GM18519 (cell line): Measurements from ENCODE around the gene TJP1.
"Not testable (repeated sequence)": the region's sequence is repeated elsewhere in the genome, so short reads cannot be mapped to it uniquely, and the experiment has no call there.

Experiments used
- ATAC-seq: cut with Tn5 transposase; IDR thresholded peaks from one replicate; pipeline ENCODE4 v1.9.1; 2021; ENCODE audit warnings: mild to moderate bottlenecking, moderate library complexity; ENCODE audit not compliant: unreplicated experiment, low FRiP score

Gene TJP1

DNA sequence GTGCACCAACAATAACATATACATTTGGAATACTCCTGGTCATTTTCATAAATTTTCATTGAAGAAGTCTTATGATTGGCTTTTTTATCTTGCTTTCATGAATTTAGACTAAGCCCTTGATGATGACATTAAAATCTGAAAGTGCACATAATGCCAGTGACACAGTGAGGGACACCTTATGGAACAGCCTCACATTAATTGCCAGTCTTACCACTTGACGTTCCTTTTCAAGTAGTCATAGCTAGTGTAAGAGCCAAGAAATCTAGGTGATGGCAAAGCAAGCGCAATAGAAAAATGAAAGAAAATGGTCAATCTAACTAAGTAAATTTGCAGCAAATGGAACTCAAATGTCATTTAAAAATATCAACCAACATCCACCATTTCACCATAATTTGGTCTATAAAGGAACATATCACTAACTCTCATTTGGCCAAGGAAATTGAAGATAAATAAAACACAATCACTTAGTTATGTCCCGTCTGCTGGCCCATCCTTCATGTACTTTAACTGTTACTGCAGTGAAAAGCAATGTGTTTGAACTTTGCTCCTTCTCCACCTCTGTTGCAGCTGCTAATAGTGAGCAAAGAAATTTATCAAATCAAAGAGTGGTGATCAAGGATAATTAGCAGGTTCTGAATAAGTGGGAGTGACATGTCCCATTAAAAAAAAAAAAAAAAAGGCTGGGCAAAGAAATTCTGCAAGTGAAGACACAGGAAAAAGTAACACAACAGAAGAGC, 110.0 kb downstream of the TJP1 start:
- no peak for ATAC-seq

DNA sequence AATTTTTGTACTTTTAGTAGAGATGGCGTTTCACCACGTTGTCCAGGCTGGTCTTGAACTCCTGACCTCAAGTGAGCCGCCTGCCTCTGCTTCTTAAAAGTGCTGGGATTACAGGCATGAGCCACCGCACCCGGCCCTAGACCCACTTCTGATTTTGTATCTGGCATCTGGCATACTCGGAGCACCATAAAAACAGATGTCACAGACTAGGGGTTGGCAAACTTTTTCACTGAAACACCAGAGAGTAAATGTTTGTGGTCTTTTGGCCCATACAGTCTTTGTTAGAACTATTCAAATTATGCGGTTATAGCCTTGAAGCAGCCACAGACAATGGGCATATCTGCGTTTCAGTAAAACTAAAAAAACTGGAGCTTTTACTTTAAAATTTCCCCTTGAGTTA, 110.7 kb downstream of the TJP1 start:
- no peak for ATAC-seq

DNA sequence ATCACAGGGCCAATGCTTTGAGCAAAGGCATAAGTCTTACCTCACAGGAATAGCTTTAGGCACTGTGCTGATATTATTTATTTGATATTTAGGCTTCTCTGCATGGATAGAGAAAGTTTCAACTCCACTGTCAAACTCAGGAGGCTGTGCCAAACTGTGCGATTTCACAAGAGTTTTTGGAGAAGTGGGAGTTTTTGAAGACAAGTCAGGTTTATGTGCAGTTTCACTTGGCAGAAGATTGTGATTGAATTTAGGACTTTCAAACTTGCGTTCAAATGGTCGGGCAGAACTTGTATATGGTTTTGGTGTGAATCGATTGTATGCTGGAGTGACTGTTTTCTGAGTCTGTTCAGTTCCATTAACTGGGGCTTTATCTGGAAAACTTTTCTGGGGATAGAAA, 113.7 kb downstream of the TJP1 start:
- ATAC-seq: no peak

DNA sequence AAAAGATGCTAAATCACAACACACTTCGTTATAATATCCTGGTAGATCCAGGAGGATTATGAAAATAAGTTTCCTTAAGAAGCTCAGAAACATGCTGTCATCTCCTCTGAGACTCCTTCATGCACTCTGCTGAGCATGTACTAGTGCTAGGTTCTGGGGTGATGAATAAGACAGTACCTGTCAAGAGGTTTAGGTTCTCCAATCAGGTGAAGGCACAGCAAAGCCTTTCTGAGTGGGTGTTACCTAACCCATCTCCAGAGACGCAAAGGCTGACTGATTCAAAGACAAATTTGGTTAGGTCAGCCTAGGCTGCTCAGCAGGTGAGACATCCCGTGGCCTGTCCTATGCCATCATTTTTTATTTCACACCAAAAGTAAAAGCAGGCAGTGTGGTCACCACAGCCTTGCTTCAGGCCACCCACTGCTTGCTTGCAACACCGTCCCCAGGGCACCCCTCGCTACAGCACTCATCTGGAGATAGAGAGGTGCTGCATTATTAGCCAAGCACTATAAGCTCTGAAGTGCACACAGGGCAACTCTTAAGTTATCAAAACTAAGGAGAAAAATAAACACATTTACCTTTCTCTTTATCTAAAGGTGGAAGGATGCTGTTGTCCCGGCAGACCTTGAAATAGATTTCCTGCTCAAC, 117.2 kb downstream of the TJP1 start:
- ATAC-seq: no peak

DNA sequence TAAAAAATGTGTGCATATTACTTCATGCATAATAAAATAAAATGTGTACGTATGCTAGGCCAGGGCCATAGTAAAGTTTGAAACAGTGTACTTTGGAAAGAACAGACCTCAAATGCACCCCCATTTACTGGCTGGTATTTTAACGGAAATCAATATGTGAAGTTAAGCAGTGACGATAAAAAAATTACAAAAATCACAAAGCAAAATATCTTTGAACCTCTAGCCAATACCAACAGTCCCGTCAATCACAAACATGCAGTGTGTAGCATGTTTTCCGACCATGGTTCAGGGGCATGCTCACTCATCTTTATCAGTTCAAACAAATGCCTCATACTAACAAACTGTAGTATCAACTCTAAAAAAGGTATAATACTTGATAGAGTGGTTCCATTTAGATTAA, 121.1 kb downstream of the TJP1 start:
- ATAC-seq: no peak

DNA sequence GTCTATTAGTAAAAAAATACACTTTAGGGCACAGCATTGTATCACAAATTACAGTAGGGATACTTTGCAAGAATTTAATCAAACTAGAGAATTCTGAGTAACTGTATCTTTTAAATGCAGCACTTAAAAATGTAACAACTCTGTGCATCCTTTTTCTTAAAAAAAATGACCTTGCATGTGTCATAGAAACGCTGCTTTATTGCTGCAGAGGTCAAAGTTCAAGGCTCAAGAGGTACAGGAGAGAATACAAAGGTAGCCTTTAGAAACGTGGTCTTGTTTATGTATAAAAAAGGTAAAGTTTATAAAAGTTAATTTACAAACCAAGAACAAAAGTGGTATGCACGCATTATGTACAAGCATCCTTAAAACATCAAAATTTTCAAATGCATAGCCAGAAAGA, 122.0 kb downstream of the TJP1 start:
- ATAC-seq: no peak

DNA sequence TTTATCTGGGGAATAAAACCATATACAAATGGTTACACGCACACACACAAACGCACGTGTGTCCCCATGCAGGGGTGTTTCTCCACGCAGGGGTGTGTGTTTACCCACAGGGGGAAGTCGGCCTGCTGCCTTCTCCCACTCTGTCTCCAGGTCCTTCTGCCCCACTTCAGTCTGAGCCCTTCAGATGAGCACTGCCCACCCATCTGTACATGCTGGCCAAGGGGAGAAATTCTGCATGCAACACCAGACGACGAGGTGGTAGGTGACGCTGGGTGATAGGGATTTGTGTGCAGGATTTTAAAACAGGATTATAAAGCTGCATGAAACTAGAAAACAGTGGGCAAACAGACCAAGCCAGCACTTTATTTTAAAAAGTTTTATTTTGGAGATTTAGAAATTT, 122.5 kb downstream of the TJP1 start:
- no peak for ATAC-seq

DNA sequence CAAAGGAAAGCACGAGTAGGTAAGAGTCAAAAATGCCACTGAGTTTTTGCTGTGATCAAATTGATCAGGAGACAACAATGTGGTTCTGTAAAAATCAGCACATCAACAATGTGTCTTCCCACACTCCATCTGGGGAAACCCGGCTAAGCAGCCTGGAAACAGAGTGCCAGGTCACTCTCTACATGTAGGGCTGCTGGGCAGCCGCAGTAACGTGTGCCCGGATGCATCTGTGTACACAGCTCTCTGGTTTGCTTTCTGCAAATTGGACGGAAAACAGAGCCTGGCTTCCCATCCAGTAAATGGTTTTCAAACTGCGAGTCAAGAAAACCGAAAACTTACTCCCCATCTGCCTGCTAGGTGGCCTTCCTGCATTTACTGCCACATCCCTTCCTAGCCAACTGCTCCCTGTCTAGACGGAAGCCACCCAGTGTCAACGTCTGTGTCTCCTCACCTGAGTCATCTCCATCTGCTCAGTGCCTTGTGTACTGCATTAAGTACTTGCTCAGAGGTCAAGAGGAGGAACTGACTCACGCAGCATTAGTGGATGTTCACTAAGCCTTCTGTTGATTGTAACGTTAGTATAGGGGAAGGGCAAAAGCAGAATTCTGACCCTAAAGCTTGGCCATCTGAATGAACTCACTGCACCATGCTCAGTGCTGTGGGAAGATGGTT, 124.1 kb downstream of the TJP1 start:
- ATAC-seq: no peak

DNA sequence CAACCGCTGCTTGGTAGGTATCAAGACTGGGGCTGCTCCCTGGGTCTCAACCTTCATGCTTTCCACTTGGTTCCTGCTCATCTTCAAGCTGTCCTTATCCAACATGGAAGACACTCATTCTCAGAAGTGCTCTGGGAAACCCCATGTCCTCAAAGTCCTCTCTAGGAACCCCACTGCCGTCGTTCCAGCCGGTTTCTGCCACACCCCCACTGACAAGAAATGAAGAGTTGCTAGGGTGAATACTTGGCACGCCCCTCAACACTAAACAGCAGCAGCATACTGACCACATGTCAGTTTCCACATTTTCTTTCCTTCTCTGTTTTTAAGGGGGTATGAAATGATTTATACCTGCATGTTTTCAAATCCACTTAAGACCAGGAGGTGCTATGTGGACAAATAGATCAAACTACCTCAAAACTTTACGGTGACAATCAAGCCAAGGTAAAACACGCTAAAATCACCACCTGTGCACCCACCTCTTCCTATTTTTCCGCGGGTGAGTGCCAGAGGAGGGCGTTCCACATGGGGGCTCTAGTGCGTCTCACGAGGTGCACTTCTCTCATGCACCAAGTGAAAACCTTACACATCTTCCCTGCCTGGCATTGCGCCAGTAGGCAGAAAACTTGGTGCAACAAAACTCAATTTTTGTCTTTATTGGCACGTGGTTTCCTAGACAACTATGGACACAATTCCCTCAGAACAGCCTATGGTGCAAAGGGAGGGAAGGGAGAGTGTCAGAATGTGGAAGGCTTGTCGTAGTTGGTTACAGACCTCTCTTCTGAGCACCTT, 125.1 kb downstream of the TJP1 start:
- no peak for ATAC-seq

DNA sequence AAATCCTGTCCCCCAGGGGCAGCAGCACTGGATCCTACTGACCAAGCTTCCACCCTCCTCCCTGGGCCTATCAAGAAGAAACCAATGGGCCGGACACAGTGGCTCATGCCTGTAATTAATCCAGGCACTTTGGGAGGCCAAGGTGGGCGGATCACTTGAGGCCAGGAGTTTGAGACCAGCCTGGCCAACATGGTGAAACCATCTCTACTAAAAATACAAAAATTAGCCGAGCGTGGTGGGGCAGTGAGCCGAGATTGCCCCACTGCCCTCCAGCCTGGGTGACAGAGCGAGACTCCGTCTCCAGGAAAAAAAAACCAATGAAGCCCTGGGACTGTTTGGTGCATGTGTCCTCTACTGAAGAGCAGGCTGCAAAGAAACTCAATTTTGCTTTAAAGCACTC, 125.8 kb downstream of the TJP1 start:
- not testable (repeated sequence) for ATAC-seq

DNA sequence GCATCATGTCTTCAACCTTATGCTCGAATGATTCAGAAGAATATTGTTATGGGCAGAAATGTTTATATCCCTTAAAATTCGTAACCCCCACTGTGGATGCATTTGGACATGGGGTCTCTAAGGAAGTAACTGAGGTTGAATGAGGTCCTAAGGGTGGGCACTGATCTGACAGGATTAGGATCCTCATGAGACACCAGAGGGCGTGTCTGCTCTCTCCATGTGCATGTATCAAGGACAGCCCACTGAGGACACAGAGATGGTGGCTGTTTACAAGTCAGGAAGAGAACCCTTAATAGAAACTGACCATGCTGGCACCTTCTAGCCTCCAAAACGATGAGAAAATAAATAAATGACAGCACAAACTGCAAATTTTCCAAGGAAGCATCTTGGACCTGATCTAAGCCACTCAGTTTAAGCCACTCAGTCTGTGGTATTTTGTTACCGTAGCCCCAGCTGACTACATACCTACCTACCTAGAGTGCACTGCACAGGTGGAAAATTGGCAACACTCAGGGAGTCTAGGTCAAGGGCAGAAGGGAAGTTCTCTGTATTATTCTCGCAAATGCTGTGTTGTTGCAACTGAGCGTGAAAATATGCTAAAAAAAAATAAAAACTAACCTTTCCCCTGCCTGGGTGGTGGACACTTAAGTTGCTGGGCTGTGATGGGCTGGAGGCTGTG, 126.6 kb downstream of the TJP1 start:
- ATAC-seq: no peak

DNA sequence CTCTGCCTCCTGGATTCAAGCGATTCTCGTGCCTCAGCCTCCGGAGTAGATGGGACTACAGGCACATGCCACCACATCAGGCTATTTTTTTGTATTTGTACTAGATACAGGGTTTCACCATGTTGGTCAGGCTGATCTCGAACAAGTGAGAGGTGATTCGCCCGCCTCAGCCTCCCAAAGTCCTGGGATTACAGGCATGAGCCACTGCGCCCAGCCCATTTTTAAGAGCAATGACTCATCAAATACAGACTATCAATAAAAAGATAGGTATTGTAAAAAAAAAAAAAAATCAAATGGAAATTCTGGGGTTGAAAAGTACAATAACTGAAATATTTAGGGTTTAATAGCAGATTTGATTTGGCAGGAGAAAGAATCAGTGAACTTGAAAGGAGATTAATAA, 129.0 kb downstream of the TJP1 start:
- no peak for ATAC-seq

DNA sequence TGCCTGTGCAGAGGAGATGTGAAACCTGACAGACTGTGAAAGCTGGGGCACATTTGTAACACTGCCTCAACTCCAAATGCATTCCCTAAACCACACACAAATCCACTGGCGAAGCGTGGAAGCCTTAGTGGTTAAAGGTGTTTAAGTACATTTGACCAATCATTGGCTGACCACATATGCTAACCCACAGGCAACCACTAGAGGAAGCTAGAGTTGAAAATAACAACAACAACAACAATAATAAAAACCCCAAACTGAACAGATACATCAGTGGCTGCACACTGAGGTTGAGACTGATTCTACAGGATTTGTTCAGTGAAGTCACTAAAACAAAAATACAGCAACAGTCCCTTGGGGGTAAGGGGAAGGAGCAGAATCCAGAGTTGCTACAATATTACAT, 129.7 kb downstream of the TJP1 start:
- ATAC-seq: no peak

DNA sequence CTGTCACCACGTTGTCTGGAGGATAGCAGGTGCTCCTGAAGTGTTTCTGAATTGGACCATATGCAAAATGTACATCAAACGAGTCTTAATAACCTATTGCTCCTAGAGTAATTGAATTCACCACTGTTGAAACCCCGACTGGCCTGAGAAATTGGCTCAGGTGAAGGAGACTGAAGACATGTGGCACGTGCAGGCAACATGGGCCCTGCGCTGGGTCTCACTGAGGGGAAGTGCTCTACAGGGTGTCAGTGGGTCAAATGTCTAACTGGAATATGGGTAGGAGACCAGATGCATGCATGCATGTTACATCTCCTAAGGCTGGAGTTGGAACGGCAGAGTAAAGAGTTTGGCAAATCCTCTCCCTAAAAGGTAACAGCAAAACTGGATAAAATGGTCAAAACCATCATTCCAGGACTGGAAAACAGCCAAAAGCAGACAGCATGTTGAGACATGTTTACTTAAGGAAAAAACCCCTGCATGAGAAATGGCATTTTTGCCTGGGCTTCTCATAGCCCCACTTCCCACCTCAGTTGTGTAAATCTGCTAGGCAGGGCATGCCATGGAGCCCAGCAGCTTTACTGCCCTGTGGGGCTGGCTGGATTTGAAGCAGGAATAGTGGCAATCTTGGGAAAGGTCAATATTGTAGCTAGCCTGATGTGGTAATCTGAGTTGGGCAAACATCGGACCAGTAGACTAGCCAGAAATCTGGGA, 131.3 kb downstream of the TJP1 start:
- ATAC-seq: no peak

DNA sequence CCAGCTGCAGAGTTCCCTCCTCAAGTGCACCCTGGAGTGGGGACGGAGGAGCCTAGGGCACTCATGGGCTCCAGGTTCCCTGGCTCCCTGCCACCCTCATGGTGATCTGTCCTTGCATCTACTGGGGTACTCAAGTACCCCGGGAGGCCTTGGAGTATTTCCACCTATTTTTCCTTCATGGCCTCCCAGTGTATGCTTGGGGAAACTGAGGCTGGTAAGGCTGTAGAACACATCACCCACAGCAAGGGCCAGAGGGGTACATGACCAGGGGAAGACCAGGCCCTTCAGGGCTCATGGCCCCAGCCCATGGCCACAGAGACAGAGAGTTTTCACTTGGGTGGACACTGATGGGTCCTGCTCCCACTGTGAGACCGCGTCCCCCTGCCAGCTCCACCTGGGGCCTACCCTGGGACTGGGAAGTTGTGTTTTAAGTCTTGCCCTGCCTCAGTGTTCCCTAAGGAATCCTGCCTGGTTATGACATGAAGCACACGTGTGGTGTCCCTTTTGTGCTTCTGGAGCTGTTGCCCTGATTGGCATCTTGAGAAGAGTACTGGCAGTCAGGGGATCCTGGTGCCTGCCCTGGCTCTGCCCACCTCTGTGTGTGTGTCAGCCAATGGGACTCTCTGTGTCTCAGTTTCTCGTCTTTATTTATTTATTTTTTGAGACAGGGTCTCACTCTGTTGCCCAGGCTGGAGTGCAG, 132.8 kb downstream of the TJP1 start:
- no peak for ATAC-seq

DNA sequence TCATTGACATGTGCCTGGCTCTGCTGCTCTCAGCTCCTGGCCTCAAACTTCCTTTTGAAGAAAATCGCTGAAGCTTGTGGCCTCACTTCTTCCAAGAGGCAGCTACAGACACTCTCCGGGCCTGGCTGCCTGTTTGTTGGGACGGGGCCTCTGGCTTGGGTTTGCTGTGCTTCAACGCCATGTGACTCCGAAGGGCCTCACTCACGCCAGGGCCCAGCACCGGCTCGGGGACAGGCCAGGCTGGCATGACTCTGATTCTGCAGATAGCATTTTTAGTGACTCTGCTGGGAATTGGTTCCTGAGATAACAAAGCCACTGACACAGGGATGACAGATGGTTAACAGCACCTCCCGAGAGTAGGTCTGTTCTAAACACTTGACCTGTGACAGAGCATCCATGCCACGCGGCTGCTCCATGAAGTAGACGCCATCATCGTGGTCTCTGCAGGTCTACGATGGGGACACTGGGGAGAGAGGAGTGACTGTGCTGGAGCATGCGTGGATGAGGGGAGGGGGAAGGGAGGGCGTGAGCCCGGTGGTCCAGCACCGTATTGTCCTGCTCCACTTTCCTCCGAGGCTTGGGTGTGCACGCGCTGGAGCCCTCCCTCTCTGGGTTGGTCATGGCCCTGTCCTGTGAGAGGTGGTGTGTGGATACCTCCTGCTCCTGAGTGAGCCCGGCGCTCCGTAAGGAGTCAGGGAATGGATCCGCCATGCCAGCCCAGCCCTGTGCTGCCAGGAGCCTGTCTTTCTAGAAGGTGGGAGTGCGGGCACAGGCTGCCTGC, 133.6 kb downstream of the TJP1 start:
- no peak for ATAC-seq

DNA sequence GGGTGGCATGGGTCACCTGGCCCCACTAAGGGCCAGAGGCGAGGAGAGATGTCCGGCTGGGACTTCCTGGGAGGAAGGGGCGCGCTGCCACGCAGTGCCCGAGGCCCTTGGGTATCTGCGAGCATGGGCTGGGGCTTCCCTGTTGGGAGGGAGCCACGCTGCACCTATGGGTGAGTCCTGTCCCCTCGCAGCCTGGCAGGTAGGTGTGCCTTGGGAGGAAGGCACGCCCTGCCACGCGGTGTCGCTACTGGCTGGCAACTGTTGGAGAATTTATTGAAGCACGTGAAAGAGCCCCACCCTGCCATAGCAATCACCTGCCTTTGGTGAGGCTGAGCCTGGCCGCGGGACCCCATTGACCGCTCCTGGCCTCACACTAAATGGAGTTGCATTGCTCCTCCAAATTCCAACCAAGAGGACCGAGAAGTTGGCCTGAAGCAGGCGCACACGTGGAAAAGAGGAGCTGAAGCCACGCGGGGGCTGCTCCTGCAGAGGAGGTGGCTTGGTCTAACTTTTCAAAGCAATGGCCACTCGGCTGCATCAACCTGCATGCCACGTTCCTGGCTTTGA, 134.2 kb downstream of the TJP1 start:
- ATAC-seq: no peak

DNA sequence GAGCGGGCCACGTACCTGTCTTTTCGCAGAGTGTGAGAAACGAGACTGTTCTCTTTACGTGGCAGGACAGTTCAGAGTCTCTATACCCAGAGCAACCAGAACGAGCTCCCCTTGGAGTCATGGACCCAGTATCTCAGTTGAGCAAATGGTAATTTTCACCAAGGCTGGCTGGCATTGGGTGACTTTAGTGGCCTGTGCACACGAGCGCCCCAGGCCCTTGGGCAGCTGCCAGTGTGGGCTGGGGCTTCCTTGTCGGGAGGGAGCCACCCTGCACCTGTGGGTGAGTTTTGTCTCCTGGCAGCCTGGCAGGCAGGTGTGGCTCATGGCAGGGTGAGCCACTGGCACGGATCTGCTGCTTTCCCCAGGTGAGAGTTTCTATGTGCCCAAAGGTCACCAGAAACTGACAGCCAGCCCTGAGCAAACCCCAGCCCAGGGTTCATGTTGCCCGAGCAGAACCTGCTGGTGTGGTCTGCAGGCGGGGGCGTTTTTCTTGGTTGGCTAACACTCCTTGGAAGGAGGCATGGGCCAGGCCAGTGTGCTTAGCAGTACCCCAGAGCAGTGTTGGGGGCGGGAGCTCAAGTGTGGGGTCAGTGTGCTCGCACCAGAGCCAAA, 135.0 kb downstream of the TJP1 start:
- no peak for ATAC-seq
